Ishikawa (cell line): ENCODE results near the gene PLEKHA7.

Experiments used
- CEBPB ChIP-seq: IDR thresholded peaks from 2 replicates; pipeline ENCODE4 v1.6.1; 2012
- CREB1 ChIP-seq: IDR thresholded peaks from 2 replicates; pipeline ENCODE4 v1.6.1; 2012; ENCODE audit warnings: low read depth
- EGR1 ChIP-seq: IDR thresholded peaks from 2 replicates; pipeline ENCODE4 v1.6.1; 2012
- EP300 ChIP-seq: IDR thresholded peaks from 2 replicates; pipeline ENCODE4 v1.6.1; 2012; ENCODE audit warnings: borderline replicate concordance
- FOXM1 ChIP-seq: IDR thresholded peaks from 2 replicates; pipeline ENCODE4 v1.6.1; 2012; ENCODE audit warnings: low read depth, borderline replicate concordance
- NFIC ChIP-seq: IDR thresholded peaks from 2 replicates; pipeline ENCODE4 v1.6.1; 2012
- RAD21 ChIP-seq: IDR thresholded peaks from 2 replicates; pipeline ENCODE4 v1.6.1; 2012; ENCODE audit warnings: low read depth
- TAF1 ChIP-seq: IDR thresholded peaks from 2 replicates; pipeline ENCODE4 v1.6.1; 2012; ENCODE audit warnings: low read depth, mild to moderate bottlenecking
- TCF12 ChIP-seq: IDR thresholded peaks from 2 replicates; pipeline ENCODE4 v1.6.1; 2012; ENCODE audit warnings: low read depth
- TEAD4 ChIP-seq: IDR thresholded peaks from 2 replicates; pipeline ENCODE4 v1.6.1; 2012
- USF1 ChIP-seq: IDR thresholded peaks from 2 replicates; pipeline ENCODE4 v1.6.1; 2012
- YY1 ChIP-seq: IDR thresholded peaks from 2 replicates; pipeline ENCODE4 v1.6.1; 2012; ENCODE audit warnings: low read depth
- ZBTB7A ChIP-seq: IDR thresholded peaks from 2 replicates; pipeline ENCODE4 v1.6.1; 2012; ENCODE audit warnings: low read depth
- TF ChIP-seq, protein P1 (sequence below): IDR thresholded peaks from 2 replicates; pipeline ENCODE4 v1.6.1; 2012; ENCODE audit warnings: low read depth, mild to moderate bottlenecking
- TF ChIP-seq, protein P2 (sequence below): IDR thresholded peaks from 2 replicates; pipeline ENCODE4 v1.6.1; 2012

Gene PLEKHA7

DNA sequence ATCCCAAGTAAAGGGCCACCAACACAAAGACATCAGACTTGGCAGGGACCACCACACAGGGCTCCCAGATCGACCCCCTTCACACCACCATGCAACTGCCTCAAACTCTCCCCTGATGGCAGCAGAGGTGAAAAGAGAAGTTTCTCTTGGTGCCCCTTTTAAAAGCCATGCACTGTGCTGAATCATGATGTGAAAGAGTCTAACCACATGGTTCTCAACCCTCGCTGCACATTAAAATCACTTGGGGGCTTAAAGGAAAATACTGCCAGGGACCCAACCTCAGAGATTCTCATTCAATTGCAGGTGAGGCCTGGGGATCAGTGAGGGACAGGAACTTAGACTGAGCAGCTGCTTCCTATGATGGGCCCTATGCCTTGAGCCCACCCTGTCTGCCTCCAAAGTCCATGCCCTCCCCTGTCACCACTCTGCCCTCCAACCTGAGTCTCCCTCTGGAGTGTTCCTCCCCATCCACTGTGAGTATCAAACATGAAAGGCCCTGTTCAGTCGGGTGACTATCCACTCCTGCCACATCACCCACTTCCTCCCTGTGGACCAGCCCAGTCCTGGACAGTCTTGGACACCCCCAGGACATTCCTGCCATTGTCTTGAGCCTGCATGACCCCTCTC is 40.8 kb downstream of the PLEKHA7 start:
- no peak for TF ChIP-seq ZBTB7A
- no peak for TF ChIP-seq YY1
- no peak for TF ChIP-seq EP300
- TF ChIP-seq, protein P1, sequence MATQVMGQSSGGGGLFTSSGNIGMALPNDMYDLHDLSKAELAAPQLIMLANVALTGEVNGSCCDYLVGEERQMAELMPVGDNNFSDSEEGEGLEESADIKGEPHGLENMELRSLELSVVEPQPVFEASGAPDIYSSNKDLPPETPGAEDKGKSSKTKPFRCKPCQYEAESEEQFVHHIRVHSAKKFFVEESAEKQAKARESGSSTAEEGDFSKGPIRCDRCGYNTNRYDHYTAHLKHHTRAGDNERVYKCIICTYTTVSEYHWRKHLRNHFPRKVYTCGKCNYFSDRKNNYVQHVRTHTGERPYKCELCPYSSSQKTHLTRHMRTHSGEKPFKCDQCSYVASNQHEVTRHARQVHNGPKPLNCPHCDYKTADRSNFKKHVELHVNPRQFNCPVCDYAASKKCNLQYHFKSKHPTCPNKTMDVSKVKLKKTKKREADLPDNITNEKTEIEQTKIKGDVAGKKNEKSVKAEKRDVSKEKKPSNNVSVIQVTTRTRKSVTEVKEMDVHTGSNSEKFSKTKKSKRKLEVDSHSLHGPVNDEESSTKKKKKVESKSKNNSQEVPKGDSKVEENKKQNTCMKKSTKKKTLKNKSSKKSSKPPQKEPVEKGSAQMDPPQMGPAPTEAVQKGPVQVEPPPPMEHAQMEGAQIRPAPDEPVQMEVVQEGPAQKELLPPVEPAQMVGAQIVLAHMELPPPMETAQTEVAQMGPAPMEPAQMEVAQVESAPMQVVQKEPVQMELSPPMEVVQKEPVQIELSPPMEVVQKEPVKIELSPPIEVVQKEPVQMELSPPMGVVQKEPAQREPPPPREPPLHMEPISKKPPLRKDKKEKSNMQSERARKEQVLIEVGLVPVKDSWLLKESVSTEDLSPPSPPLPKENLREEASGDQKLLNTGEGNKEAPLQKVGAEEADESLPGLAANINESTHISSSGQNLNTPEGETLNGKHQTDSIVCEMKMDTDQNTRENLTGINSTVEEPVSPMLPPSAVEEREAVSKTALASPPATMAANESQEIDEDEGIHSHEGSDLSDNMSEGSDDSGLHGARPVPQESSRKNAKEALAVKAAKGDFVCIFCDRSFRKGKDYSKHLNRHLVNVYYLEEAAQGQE = no peak
- no peak for TF ChIP-seq CEBPB
- no peak for TF ChIP-seq CREB1
- no peak for TF ChIP-seq RAD21
- TF ChIP-seq TAF1 = no peak
- TF ChIP-seq, protein P2, sequence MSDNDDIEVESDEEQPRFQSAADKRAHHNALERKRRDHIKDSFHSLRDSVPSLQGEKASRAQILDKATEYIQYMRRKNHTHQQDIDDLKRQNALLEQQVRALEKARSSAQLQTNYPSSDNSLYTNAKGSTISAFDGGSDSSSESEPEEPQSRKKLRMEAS = no peak
- TF ChIP-seq USF1 = no peak
- no peak for TF ChIP-seq TCF12
- no peak for TF ChIP-seq FOXM1
- no peak for TF ChIP-seq NFIC
- TF ChIP-seq TEAD4 = no peak
- no peak for TF ChIP-seq EGR1

GRCh38 chr11:16969010-16969999 is 44.9 kb downstream of the PLEKHA7 start:
- TF ChIP-seq CREB1 (no peak), YY1 (no peak), FOXM1 (no peak), RAD21 (no peak)
- TF ChIP-seq, protein P2 = no peak

GRCh38 chr11:16968196-16968595 is 46.0 kb downstream of the PLEKHA7 start:
- TF ChIP-seq YY1 (no peak), FOXM1 (no peak), EP300 (no peak), EGR1 (no peak), TCF12 (no peak), CEBPB (no peak)
- TF ChIP-seq, protein P2 = no peak

DNA sequence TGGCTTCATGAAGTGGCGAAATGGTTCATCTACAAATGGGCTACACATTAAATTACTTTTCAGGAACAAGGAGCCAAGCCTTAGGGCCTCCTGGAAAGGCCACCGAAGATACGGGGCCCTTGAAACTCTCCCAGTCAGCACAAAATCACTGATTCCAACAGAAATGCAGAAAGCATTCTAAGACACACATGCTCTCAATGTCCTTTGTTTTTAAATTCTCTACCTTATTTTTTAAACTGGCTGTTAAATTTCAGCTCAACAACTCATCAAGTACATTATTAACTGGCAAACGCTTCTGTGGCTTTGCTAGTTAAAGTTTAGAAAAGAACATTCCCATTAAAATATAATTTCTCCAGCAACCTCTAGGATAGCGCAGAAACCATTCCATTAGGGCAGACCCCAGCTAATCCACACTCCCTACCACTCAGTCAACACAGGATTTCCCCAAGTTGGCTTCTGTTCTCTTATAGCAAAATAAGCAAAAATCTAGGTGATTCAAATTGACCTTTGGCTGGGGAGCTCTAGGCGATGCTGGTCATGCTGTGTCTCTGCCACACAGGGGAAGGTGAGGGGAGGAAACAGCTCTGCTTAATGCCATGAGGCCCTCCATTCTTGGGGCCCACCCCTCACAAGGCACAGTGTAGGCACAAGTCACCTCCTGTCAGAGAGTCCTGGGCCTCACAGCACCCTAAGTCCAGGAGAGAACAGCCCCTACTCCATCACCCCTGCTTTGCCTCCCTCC is 47.1 kb downstream of the PLEKHA7 start:
- TF ChIP-seq EGR1 = no peak
- TF ChIP-seq USF1 = no peak

GRCh38 chr11:16964501-16964900 is 49.7 kb downstream of the PLEKHA7 start:
- no peak for TF ChIP-seq RAD21

GRCh38 chr11:16963316-16963876 is 50.8 kb downstream of the PLEKHA7 start:
- TF ChIP-seq USF1 (no peak), NFIC (no peak), TEAD4 (no peak)
- TF ChIP-seq, protein P1 = no peak
